Loucy (cell line): Measurements from ENCODE around the gene SCNN1B.

Experiments
- CTCF ChIP-seq: fragments of 200-600 bp; sonication (generic); conservative IDR thresholded peaks from 2 replicates; pipeline ENCODE4 v1.5.1; 2014; ENCODE audit warnings: mild to moderate bottlenecking, antibody characterized with exemption, low read length
- EZH2phosphoT487 ChIP-seq: fragments of 200-600 bp; IDR thresholded peaks from 2 replicates; pipeline ENCODE4 v1.6.1; 2018; ENCODE audit warnings: antibody characterized with exemption, mild to moderate bottlenecking, moderate library complexity, borderline replicate concordance

DNA sequence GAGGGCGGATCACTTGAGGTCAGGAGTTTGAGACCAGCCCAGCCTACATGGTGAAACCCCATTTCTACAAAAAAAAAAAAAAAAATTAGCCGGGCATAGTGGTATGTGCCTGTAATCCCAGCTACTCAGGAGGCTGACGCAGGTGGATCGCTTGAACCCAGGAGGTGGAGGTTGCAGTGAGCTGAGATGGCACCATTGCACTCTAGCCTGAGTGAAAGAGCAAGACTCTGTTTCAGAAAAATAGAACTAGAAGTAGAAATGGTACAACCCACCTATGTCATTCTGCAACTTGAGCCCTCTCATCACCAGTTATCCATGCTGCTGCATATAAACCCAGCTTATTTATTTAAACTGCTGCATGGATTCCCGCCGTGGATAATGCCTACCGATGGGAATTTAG lies 1.6 kb downstream of the SCNN1B start:
- TF ChIP-seq CTCF: no peak
- no peak for TF ChIP-seq EZH2phosphoT487
